ENCODE measurements around the gene ADAM12. TPM values are rescaled to one million over a fixed set of nuclear protein-coding genes. Genes with fewer than 3 reads are reported as not detected.

ADAM12 gene
- total and polyA plus RNA-seq, 7 donors: 0.01 to 3.3 (median 0.24) TPM; not detected in 2

GRCh38 chr10:126133906-126134656, 254.2 kb downstream of the ADAM12 start:
- ATAC-seq: no peak
- WGBS, 3 donors: 59 to 63% (median 59%) methylated on average over 6 of the region's 6 CpGs
- no peak for TF ChIP-seq CTCF (IDR thresholded peaks at IDR 0.05)

GRCh38 chr10:126133082-126133620, 255.1 kb downstream of the ADAM12 start:
- TF ChIP-seq CTCF (IDR thresholded peaks at IDR 0.05): no peak
- Histone ChIP-seq H3K4me1 (no peaks in the 10 kb centered on the region), H3K27me3 (ENCODE audit: insufficient read depth in 3 of 3, low read length in 2 of 3) (no peaks in the 10 kb centered on the region), H3K27ac (no peak overlapping the region), H3K9me3 (no peaks in the 10 kb centered on the region), H3K36me3 (ENCODE audit: insufficient read depth in 1 of 2, low read depth in 1 of 2) (no peaks in the 10 kb centered on the region), H3K4me3 (no peak overlapping the region)
- ATAC-seq (no peak), DNase-seq (no peak)
- WGBS, 3 donors: 94 to 96% (median 95%) methylated on average over 9 of the region's 9 CpGs
- intact Hi-C loops (cut with DNase I): no loop called here

More at GRCh38 chr10:126133906-126134656, 254.2 kb downstream of the ADAM12 start:
- H3K4me3 ChIP-seq: no peak overlapping the region
- no peak overlapping the region for H3K27ac ChIP-seq
- no peaks in the 10 kb centered on the region for H3K9me3 ChIP-seq
- H3K4me1 ChIP-seq: no peaks in the 10 kb centered on the region
- no peak for DNase-seq
- intact Hi-C loops (cut with DNase I): no loop called here
- no peaks in the 10 kb centered on the region for H3K36me3 ChIP-seq (ENCODE audit: insufficient read depth in 1 of 2, low read depth in 1 of 2)
- no peaks in the 10 kb centered on the region for H3K27me3 ChIP-seq (ENCODE audit: insufficient read depth in 3 of 3, low read length in 2 of 3)

- DNase-seq (no peak), ATAC-seq (no peak)
- no peak overlapping the region for H3K27ac ChIP-seq
- intact Hi-C loops (cut with DNase I): no loop called here
- no peaks in the 10 kb centered on the region for H3K9me3 ChIP-seq
- no peaks in the 10 kb centered on the region for H3K27me3 ChIP-seq (ENCODE audit: insufficient read depth in 3 of 3, low read length in 2 of 3)
- H3K36me3 ChIP-seq (ENCODE audit: insufficient read depth in 1 of 2, low read depth in 1 of 2): no peaks in the 10 kb centered on the region
- no peak overlapping the region for H3K4me3 ChIP-seq
- H3K4me1 ChIP-seq: no peaks in the 10 kb centered on the region
- no peak for TF ChIP-seq CTCF (IDR thresholded peaks at IDR 0.05)
- WGBS, 3 donors: 46 to 54% (median 50%) methylated on average over 4 of the region's 4 CpGs
Observed at GRCh38 chr10:126131341-126131740, 256.9 kb downstream of the ADAM12 start.

DNA sequence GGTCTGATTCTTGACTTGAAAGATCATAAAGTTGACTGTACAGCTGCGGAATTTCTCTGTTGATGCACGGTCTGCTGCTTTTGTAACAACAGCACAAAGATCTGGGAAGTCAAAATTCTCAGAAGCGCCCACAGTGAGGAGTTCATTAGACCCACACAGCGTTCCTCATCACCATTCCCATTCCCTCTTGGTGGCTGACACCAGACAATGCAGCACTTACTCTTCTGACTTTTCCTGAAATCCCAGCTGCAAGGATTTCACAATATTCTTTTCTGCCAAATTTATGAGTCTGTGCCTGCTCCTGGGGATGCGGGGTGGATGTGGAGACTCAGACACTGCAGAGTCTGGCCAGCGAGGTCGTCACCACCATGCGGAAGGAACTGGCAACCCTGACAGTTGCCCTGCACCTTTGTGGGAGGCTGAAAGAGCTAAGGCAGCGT, 258.0 kb downstream of the ADAM12 start:
- Histone ChIP-seq H3K4me1 (no peaks in the 10 kb centered on the region), H3K27me3 (ENCODE audit: insufficient read depth in 3 of 3, low read length in 2 of 3) (no peaks in the 10 kb centered on the region), H3K27ac (no peak overlapping the region), H3K9me3 (no peaks in the 10 kb centered on the region), H3K4me3 (no peak overlapping the region), H3K36me3 (ENCODE audit: insufficient read depth in 1 of 2, low read depth in 1 of 2) (no peaks in the 10 kb centered on the region)
- intact Hi-C loops (cut with DNase I): no loop called here
- TF ChIP-seq CTCF (IDR thresholded peaks at IDR 0.05): no peak
- DNase-seq (peak; percentile 62 to 78), ATAC-seq (peak; percentile 27 to 76 (median 64))
- 44 to 58% (median 46%) methylated on average over 9 of the region's 9 CpGs for WGBS, 3 donors
